ENCODE data around the gene RABL3. TPM values are rescaled to one million over a fixed set of nuclear protein-coding genes. Genes with fewer than 3 reads are reported as not detected.
"Not testable (repeated sequence)": the region's sequence is repeated elsewhere in the genome, so short reads cannot be mapped to it uniquely, and the experiment has no call there.

Gene RABL3
- total RNA-seq, 2 experiments from 2014 or later, result 34.7 to 36.8 TPM

GRCh38 chr3:120681018-120681417 is 61.3 kb downstream of the RABL3 start:
- Mint-ChIP-seq H3K4me3 (no peak overlapping the region), H3K4me1 (ENCODE audit: low read depth) (peaks cover 6% of the 10 kb centered on the region), H3K27ac (no peak overlapping the region), H3K36me3 (ENCODE audit: low read depth) (peaks cover 4% of the 10 kb centered on the region), H3K27me3 (ENCODE audit: low read depth) (no peaks in the 10 kb centered on the region), H3K9me3 (peaks cover 9% of the 10 kb centered on the region)
- CTCF ChIA-PET, result no interaction called here
- no peak for DNase-seq
- intact Hi-C loops (cut with micrococcal nuclease), result loop anchor here (2.0 kb wide), 1 partner anchor 62 kb away; the partner anchor contains the start of genes GTF2E1 and RABL3

GRCh38 chr3:120680193-120680894 is 62.0 kb downstream of the RABL3 start:
- peaks cover 4% of the 10 kb centered on the region for H3K36me3 Mint-ChIP-seq (ENCODE audit: low read depth)
- intact Hi-C loops (cut with micrococcal nuclease), result loop anchor here (2.0 kb wide), 1 partner anchor 62 kb away; the partner anchor contains the start of genes GTF2E1 and RABL3
- H3K4me1 Mint-ChIP-seq (ENCODE audit: low read depth), result peaks cover 6% of the 10 kb centered on the region
- CTCF ChIA-PET, result no interaction called here
- H3K27ac Mint-ChIP-seq, result no peak overlapping the region
- no peak overlapping the region for H3K4me3 Mint-ChIP-seq
- H3K9me3 Mint-ChIP-seq, result peaks cover 9% of the 10 kb centered on the region
- no peaks in the 10 kb centered on the region for H3K27me3 Mint-ChIP-seq (ENCODE audit: low read depth)
- no peak for DNase-seq

- intact Hi-C loops (cut with micrococcal nuclease), result no loop called here
- Mint-ChIP-seq H3K9me3 (peaks cover 9% of the 10 kb centered on the region), H3K27me3 (ENCODE audit: low read depth) (no peaks in the 10 kb centered on the region), H3K4me3 (no peak overlapping the region), H3K36me3 (ENCODE audit: low read depth) (peaks cover 4% of the 10 kb centered on the region), H3K4me1 (ENCODE audit: low read depth) (peaks cover 6% of the 10 kb centered on the region), H3K27ac (no peak overlapping the region)
- CTCF ChIA-PET, result interaction anchor here (0.7 to 0.8 kb wide), 2 partner anchors 24 to 116 kb away, joined by 3 read pairs; no protein-coding TSS in a partner anchor
- no peak for DNase-seq
Observed at GRCh38 chr3:120678984-120679383, 63.3 kb downstream of the RABL3 start.

- no peaks in the 10 kb centered on the region for H3K27me3 Mint-ChIP-seq (ENCODE audit: low read depth)
- intact Hi-C loops (cut with micrococcal nuclease), result no loop called here
- no peak overlapping the region for H3K4me3 Mint-ChIP-seq
- CTCF ChIA-PET, result interaction anchor here (0.7 to 0.8 kb wide), 2 partner anchors 25 to 116 kb away, joined by 3 read pairs; no protein-coding TSS in a partner anchor
- H3K4me1 Mint-ChIP-seq (ENCODE audit: low read depth), result peaks cover 6% of the 10 kb centered on the region
- H3K27ac Mint-ChIP-seq, result peak overlapping the region; percentile 15
- H3K36me3 Mint-ChIP-seq (ENCODE audit: low read depth), result peaks cover 4% of the 10 kb centered on the region
- H3K9me3 Mint-ChIP-seq, result peaks cover 9% of the 10 kb centered on the region
- peak; percentile 6 for DNase-seq
Observed at GRCh38 chr3:120678331-120678947, 63.9 kb downstream of the RABL3 start.

- H3K36me3 Mint-ChIP-seq (ENCODE audit: low read depth); intact Hi-C loops (cut with micrococcal nuclease); H3K9me3 Mint-ChIP-seq; DNase-seq; CTCF ChIA-PET; H3K27me3 Mint-ChIP-seq (ENCODE audit: low read depth); H3K4me3 Mint-ChIP-seq; H3K27ac Mint-ChIP-seq; H3K4me1 Mint-ChIP-seq (ENCODE audit: low read depth): not testable (repeated sequence)
Observed at GRCh38 chr3:120677193-120677592, 65.1 kb downstream of the RABL3 start.

- no peaks in the 10 kb centered on the region for H3K27me3 Mint-ChIP-seq (ENCODE audit: low read depth)
- intact Hi-C loops (cut with micrococcal nuclease), result no loop called here
- peaks cover 9% of the 10 kb centered on the region for H3K9me3 Mint-ChIP-seq
- no peak overlapping the region for H3K4me3 Mint-ChIP-seq
- no peak overlapping the region for H3K27ac Mint-ChIP-seq
- CTCF ChIA-PET, result no interaction called here
- peaks cover 5% of the 10 kb centered on the region for H3K36me3 Mint-ChIP-seq (ENCODE audit: low read depth)
- no peaks in the 10 kb centered on the region for H3K4me1 Mint-ChIP-seq (ENCODE audit: low read depth)
- no peak for DNase-seq
Observed at GRCh38 chr3:120673116-120673515, 69.2 kb downstream of the RABL3 start.

GRCh38 chr3:120670576-120670975 is 71.7 kb downstream of the RABL3 start:
- Mint-ChIP-seq H3K4me3 (no peak overlapping the region), H3K9me3 (no peaks in the 10 kb centered on the region), H3K27ac (no peak overlapping the region), H3K27me3 (ENCODE audit: low read depth) (no peaks in the 10 kb centered on the region), H3K36me3 (ENCODE audit: low read depth) (peaks cover 1% of the 10 kb centered on the region), H3K4me1 (ENCODE audit: low read depth) (no peaks in the 10 kb centered on the region)
- intact Hi-C loops (cut with micrococcal nuclease), result no loop called here
- CTCF ChIA-PET, result no interaction called here
- DNase-seq, result no peak

- Mint-ChIP-seq H3K4me1 (ENCODE audit: low read depth) (no peaks in the 10 kb centered on the region), H3K27me3 (ENCODE audit: low read depth) (no peaks in the 10 kb centered on the region)
- CTCF ChIA-PET, result no interaction called here
Observed at GRCh38 chr3:120664926-120665325, 77.4 kb downstream of the RABL3 start.

GRCh38 chr3:120661945-120662344 is 80.4 kb downstream of the RABL3 start:
- Mint-ChIP-seq H3K9me3 (no peaks in the 10 kb centered on the region), H3K27ac (no peak overlapping the region), H3K4me1 (ENCODE audit: low read depth) (no peaks in the 10 kb centered on the region), H3K4me3 (no peak overlapping the region), H3K27me3 (ENCODE audit: low read depth) (no peaks in the 10 kb centered on the region), H3K36me3 (ENCODE audit: low read depth) (no peaks in the 10 kb centered on the region)
- DNase-seq, result no peak
- CTCF ChIA-PET, result no interaction called here
- intact Hi-C loops (cut with micrococcal nuclease), result no loop called here

More at GRCh38 chr3:120664926-120665325, 77.4 kb downstream of the RABL3 start:
- no peak for DNase-seq
- intact Hi-C loops (cut with micrococcal nuclease), result no loop called here
- H3K36me3 Mint-ChIP-seq (ENCODE audit: low read depth), result no peaks in the 10 kb centered on the region
- H3K4me3 Mint-ChIP-seq, result no peak overlapping the region
- no peak overlapping the region for H3K27ac Mint-ChIP-seq
- no peaks in the 10 kb centered on the region for H3K9me3 Mint-ChIP-seq

GRCh38 chr3:120661106-120661905 is 81.0 kb downstream of the RABL3 start:
- Mint-ChIP-seq H3K36me3 (ENCODE audit: low read depth) (no peaks in the 10 kb centered on the region), H3K27me3 (ENCODE audit: low read depth) (no peaks in the 10 kb centered on the region), H3K4me1 (ENCODE audit: low read depth) (no peaks in the 10 kb centered on the region), H3K27ac (no peak overlapping the region), H3K9me3 (no peaks in the 10 kb centered on the region), H3K4me3 (no peak overlapping the region)
- no peak for DNase-seq
- CTCF ChIA-PET, result no interaction called here
- intact Hi-C loops (cut with micrococcal nuclease), result no loop called here

GRCh38 chr3:120659834-120660233 is 82.5 kb downstream of the RABL3 start:
- Mint-ChIP-seq H3K9me3 (no peaks in the 10 kb centered on the region), H3K4me1 (ENCODE audit: low read depth) (no peaks in the 10 kb centered on the region), H3K4me3 (no peak overlapping the region), H3K27me3 (ENCODE audit: low read depth) (no peaks in the 10 kb centered on the region), H3K36me3 (ENCODE audit: low read depth) (no peaks in the 10 kb centered on the region), H3K27ac (no peak overlapping the region)
- no peak for DNase-seq
- intact Hi-C loops (cut with micrococcal nuclease), result no loop called here
- CTCF ChIA-PET, result no interaction called here

- CTCF ChIA-PET, result interaction anchor here (0.5 kb wide), 1 partner anchor 113 kb away, joined by 3 read pairs; no protein-coding TSS in a partner anchor
- no peak overlapping the region for H3K27ac Mint-ChIP-seq
- DNase-seq, result no peak
- intact Hi-C loops (cut with micrococcal nuclease), result no loop called here
- no peak overlapping the region for H3K4me3 Mint-ChIP-seq
- H3K4me1 Mint-ChIP-seq (ENCODE audit: low read depth), result no peaks in the 10 kb centered on the region
- no peaks in the 10 kb centered on the region for H3K27me3 Mint-ChIP-seq (ENCODE audit: low read depth)
- no peaks in the 10 kb centered on the region for H3K9me3 Mint-ChIP-seq
- H3K36me3 Mint-ChIP-seq (ENCODE audit: low read depth), result no peaks in the 10 kb centered on the region
Observed at GRCh38 chr3:120659285-120659684, 83.0 kb downstream of the RABL3 start.
